Retinal pigment epithelial cell (primary cell): ENCODE data around the gene SMAD6.

Source experiments
- DNase-seq: peaks from one replicate; pipeline ENCODE4 v3.0.0-alpha.2; 2010; ENCODE audit warnings: low read depth
- H3K4me3 ChIP-seq: 2 replicates; pipeline ENCODE4 v1.5.1; 2011; ENCODE audit warnings: mild to moderate bottlenecking, low read length, control low read depth, moderate library complexity
- TF ChIP-seq, protein P1 (sequence below): conservative IDR thresholded peaks from 2 replicates; pipeline ENCODE4 v1.5.1; 2011; ENCODE audit warnings: low read depth, low read length, control low read depth, inconsistent platforms

SMAD6 gene

GRCh38 chr15:66819084-66819483, 117.0 kb downstream of the SMAD6 start:
- DNase-seq: no peak
- H3K4me3 ChIP-seq: no peak overlapping the region
- TF ChIP-seq, protein P1, sequence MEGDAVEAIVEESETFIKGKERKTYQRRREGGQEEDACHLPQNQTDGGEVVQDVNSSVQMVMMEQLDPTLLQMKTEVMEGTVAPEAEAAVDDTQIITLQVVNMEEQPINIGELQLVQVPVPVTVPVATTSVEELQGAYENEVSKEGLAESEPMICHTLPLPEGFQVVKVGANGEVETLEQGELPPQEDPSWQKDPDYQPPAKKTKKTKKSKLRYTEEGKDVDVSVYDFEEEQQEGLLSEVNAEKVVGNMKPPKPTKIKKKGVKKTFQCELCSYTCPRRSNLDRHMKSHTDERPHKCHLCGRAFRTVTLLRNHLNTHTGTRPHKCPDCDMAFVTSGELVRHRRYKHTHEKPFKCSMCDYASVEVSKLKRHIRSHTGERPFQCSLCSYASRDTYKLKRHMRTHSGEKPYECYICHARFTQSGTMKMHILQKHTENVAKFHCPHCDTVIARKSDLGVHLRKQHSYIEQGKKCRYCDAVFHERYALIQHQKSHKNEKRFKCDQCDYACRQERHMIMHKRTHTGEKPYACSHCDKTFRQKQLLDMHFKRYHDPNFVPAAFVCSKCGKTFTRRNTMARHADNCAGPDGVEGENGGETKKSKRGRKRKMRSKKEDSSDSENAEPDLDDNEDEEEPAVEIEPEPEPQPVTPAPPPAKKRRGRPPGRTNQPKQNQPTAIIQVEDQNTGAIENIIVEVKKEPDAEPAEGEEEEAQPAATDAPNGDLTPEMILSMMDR: no peak

GRCh38 chr15:66820481-66821176, 118.6 kb downstream of the SMAD6 start:
- no peak for DNase-seq
- TF ChIP-seq, protein P1: no peak
- H3K4me3 ChIP-seq: no peak overlapping the region

DNA sequence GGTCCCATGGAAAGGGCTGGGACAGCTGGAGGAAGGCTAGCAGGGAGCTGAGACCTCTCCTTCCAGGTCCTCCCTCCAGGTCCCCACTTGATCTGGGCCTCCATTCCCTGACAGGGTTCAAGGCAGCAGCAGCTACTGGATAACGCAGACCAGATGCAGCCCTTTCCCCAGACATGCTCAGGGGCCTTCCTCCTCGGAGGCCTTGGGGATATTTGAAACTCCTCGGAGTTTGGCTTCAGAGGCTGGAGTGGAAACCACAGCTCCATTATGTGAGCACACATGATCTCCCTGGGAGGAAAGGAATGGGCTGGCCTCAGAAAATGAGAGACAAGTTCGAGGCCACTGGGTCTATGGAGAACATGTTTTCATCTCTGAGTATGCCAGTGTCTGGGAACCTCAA, 119.3 kb downstream of the SMAD6 start:
- H3K4me3 ChIP-seq: no peak overlapping the region

GRCh38 chr15:66822114-66822513, 120.1 kb downstream of the SMAD6 start:
- TF ChIP-seq, protein P1: no peak
- no peak overlapping the region for H3K4me3 ChIP-seq
- DNase-seq: no peak

More for the DNA sequence above, 119.3 kb downstream of the SMAD6 start:
- TF ChIP-seq, protein P1: no peak
- DNase-seq: no peak

DNA sequence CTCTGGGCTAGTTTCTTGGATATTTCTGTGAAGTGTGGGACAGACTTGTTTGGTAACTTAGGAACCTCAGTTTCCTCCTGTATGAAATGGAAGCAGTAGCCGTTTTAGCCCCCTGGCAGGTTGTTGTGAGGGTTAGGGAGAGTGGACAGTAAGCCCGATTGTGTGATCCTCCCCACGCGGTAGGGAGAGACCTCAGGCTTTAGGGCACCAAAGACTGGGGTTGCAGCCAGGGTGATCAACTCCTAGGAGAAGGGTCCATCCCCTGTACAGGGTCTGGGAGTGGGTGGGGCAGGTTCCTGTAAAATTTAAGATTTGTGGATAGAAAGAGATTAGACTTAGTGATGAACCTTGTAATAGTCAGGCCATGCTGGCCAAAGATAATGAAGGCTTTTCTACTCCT, 120.5 kb downstream of the SMAD6 start:
- H3K4me3 ChIP-seq: no peak overlapping the region
- DNase-seq: no peak
- TF ChIP-seq, protein P1: no peak

DNA sequence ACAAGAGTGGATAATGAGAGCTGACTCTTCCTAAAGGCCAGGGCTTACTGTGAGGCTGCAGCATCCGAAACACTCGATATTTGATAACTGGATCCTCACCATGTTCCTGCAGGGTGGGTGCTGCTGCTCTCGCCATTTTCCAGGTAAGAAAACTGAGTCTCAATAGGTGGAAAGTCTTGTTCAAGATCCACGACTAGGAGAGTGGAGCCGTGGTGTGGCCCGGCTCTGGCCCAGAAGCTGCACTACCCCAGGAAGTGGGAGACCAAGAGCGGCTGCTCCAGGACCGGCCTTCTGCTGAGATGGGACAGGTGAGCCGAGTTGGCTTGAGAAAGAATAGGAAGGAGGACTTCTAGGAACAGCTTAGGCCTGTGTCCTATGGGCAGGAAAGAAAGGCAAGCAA, 121.6 kb downstream of the SMAD6 start:
- no peak for DNase-seq

DNA sequence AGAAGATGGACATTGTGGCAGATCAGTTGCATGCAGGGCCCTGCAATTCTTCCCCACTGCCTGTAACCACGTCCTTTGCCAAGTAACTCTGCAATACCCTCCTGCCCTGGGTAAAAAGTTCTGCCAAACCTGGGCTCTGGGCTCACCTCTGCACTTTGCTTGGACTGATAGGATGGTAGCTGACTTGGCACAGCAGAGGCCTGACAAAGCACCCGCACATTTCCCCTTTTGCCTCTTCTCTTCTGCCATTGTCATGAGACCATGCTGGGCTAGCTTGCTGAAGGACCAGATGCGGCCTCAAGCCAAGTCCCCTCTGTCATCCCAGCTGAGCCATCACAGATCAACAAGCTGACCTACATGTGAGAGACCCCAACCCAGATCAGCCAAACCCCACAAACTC, 122.4 kb downstream of the SMAD6 start:
- no peak for DNase-seq
- H3K4me3 ChIP-seq: no peak overlapping the region
- TF ChIP-seq, protein P1: no peak

More for the DNA sequence above, 121.6 kb downstream of the SMAD6 start:
- H3K4me3 ChIP-seq: no peak overlapping the region
- TF ChIP-seq, protein P1: no peak
